Esophagus (tissue), 2 donors: Measurements from ENCODE around the gene COX10. TPM values are rescaled to one million over a fixed set of nuclear protein-coding genes. Genes with fewer than 3 reads are reported as not detected.

Source experiments
- H3K27ac ChIP-seq, 2 donors: one replicate each; pipeline ENCODE4 v1.5.1; 2013; ENCODE audit warnings: low read depth in 2 of 2, mild to moderate bottlenecking in 2 of 2, inconsistent platforms in 1 of 2, low read length in 1 of 2, moderate library complexity in 1 of 2
- H3K27me3 ChIP-seq, 2 donors: one replicate each; pipeline ENCODE4 v1.6.1; 2013; ENCODE audit warnings: low read length in 2 of 2, control low read depth in 1 of 2, mild to moderate bottlenecking in 1 of 2; ENCODE audit not compliant: insufficient read depth in 2 of 2, control insufficient read depth in 1 of 2
- H3K36me3 ChIP-seq, 2 donors: one replicate each; pipeline ENCODE4 v1.6.1; 2013; ENCODE audit warnings: low read length in 1 of 2; ENCODE audit not compliant: control insufficient read depth in 2 of 2, insufficient read depth in 2 of 2
- H3K4me1 ChIP-seq, 2 donors: one replicate each; pipeline ENCODE4 v1.6.1; 2013; ENCODE audit warnings: low read length in 1 of 2; ENCODE audit not compliant: control insufficient read depth in 2 of 2, insufficient read depth in 2 of 2
- H3K4me3 ChIP-seq, 2 donors: one replicate each; pipeline ENCODE4 v1.5.1; 2013; ENCODE audit warnings: low read length in 2 of 2, mild to moderate bottlenecking in 2 of 2, low read depth in 1 of 2, moderate library complexity in 1 of 2
- H3K9me3 ChIP-seq, 2 donors: one replicate each; pipeline ENCODE4 v1.6.1; 2013; ENCODE audit warnings: mild to moderate bottlenecking in 2 of 2, low read depth in 1 of 2, low read length in 1 of 2, moderate library complexity in 1 of 2; ENCODE audit not compliant: control insufficient read depth in 2 of 2, insufficient read depth in 1 of 2
- WGBS, 2 donors: extraction: QIAGEN DNeasy Blood & Tissue Kit; methylation state at CpG; one replicate each; pipeline ENCODE4 v1.1.7; 2013; 5-methylcytosine and 5-hydroxymethylcytosine counted together
- polyA plus RNA-seq, 2 donors: library from polyadenylated mRNA; stranded (reverse); fragments of 200-250 nt; gene quantifications; one replicate each; pipeline ENCODE4 v1.2.3, GENCODE V29; 2013
- donor health status: healthy with polysubstance abuse.
- donor health status: Bipolar disorder and iron deficiency.

The COX10 gene
- polyA plus RNA-seq, 2 donors = 6.8 to 9.7 TPM

GRCh38 chr17:14197586-14197985 lies 128.3 kb downstream of the COX10 start:
- Histone ChIP-seq H3K27ac (no peak overlapping the region), H3K4me1 (no peaks in the 10 kb centered on the region), H3K36me3 (peaks cover 0 to 7% of the 10 kb centered on the region in 2 donors), H3K4me3 (no peak overlapping the region), H3K27me3 (no peaks in the 10 kb centered on the region), H3K9me3 (peaks cover 0 to 2% of the 10 kb centered on the region in 2 donors)
- 55 to 84% methylated on average over 4 of the region's 4 CpGs for WGBS, 2 donors

- Histone ChIP-seq H3K27ac (no peak overlapping the region), H3K27me3 (no peaks in the 10 kb centered on the region), H3K9me3 (peaks cover 0 to 2% of the 10 kb centered on the region in 2 donors), H3K36me3 (peaks cover 0 to 7% of the 10 kb centered on the region in 2 donors), H3K4me3 (no peak overlapping the region), H3K4me1 (no peaks in the 10 kb centered on the region)
- WGBS, 2 donors = 78 to 81% methylated on average over 6 of the region's 6 CpGs
Measured at GRCh38 chr17:14198013-14198412, 128.7 kb downstream of the COX10 start.

- WGBS, 2 donors = 89 to 95% methylated on average over 4 of the region's 4 CpGs
Measured at GRCh38 chr17:14198575-14198974, 129.3 kb downstream of the COX10 start.

GRCh38 chr17:14199601-14200000 lies 130.3 kb downstream of the COX10 start:
- H3K27ac ChIP-seq = no peak overlapping the region
- H3K36me3 ChIP-seq = peaks cover 0 to 7% of the 10 kb centered on the region in 2 donors
- H3K4me1 ChIP-seq = no peaks in the 10 kb centered on the region
- no peaks in the 10 kb centered on the region for H3K27me3 ChIP-seq
- no peak overlapping the region for H3K4me3 ChIP-seq
- WGBS, 2 donors = 94 to 96% methylated on average over 5 of the region's 5 CpGs
- H3K9me3 ChIP-seq = peaks cover 0 to 2% of the 10 kb centered on the region in 2 donors

More at GRCh38 chr17:14198575-14198974, 129.3 kb downstream of the COX10 start:
- Histone ChIP-seq H3K27ac (no peak overlapping the region), H3K27me3 (no peaks in the 10 kb centered on the region), H3K4me1 (no peaks in the 10 kb centered on the region), H3K4me3 (no peak overlapping the region), H3K36me3 (peaks cover 0 to 7% of the 10 kb centered on the region in 2 donors), H3K9me3 (peaks cover 0 to 2% of the 10 kb centered on the region in 2 donors)

DNA sequence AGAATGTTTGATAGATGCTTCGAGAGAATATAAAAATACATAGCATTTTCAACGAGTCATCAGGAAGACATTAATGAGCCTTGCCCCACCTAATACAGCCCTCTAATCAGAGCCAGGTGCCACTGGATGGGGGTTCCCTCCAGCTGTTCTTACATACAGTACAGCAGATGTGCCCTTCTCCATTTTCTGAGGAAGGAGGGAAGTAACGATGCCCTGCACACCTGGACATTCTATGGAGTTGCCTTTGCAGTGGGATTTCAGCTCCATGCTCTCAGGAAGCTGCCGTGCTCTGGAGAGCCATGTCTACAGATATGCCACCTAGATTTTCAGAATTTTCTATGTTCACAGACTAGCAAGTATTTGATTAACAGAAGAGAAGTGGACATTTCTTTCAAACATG lies 131.1 kb downstream of the COX10 start:
- 85 to 89% methylated on average over 4 of the region's 4 CpGs for WGBS, 2 donors
- Histone ChIP-seq H3K4me3 (no peak overlapping the region), H3K4me1 (peaks cover under 1 to 2% of the 10 kb centered on the region in 2 donors), H3K9me3 (peaks cover 0 to 2% of the 10 kb centered on the region in 2 donors), H3K36me3 (peaks cover 0 to 7% of the 10 kb centered on the region in 2 donors), H3K27ac (no peak overlapping the region), H3K27me3 (no peaks in the 10 kb centered on the region)

- Histone ChIP-seq H3K4me1 (peaks cover 2 to 6% of the 10 kb centered on the region in 2 donors), H3K36me3 (peaks cover 0 to 7% of the 10 kb centered on the region in 2 donors), H3K27me3 (no peaks in the 10 kb centered on the region), H3K9me3 (peaks cover 0 to 2% of the 10 kb centered on the region in 2 donors), H3K27ac (peak overlapping the region in 1 of 2 donors; percentile 7), H3K4me3 (no peak overlapping the region)
- 49 to 50% methylated on average over 10 of the region's 10 CpGs for WGBS, 2 donors
Measured at GRCh38 chr17:14201021-14201987, 132.0 kb downstream of the COX10 start.

- Histone ChIP-seq H3K4me1 (peaks cover 2 to 9% of the 10 kb centered on the region in 2 donors), H3K27me3 (no peaks in the 10 kb centered on the region), H3K4me3 (no peak overlapping the region), H3K9me3 (peaks cover 0 to 2% of the 10 kb centered on the region in 2 donors), H3K27ac (no peak overlapping the region), H3K36me3 (peaks cover 0 to 5% of the 10 kb centered on the region in 2 donors)
- 93 to 95% methylated on average over 4 of the region's 4 CpGs for WGBS, 2 donors
Measured at GRCh38 chr17:14201988-14202380, 132.7 kb downstream of the COX10 start.

DNA sequence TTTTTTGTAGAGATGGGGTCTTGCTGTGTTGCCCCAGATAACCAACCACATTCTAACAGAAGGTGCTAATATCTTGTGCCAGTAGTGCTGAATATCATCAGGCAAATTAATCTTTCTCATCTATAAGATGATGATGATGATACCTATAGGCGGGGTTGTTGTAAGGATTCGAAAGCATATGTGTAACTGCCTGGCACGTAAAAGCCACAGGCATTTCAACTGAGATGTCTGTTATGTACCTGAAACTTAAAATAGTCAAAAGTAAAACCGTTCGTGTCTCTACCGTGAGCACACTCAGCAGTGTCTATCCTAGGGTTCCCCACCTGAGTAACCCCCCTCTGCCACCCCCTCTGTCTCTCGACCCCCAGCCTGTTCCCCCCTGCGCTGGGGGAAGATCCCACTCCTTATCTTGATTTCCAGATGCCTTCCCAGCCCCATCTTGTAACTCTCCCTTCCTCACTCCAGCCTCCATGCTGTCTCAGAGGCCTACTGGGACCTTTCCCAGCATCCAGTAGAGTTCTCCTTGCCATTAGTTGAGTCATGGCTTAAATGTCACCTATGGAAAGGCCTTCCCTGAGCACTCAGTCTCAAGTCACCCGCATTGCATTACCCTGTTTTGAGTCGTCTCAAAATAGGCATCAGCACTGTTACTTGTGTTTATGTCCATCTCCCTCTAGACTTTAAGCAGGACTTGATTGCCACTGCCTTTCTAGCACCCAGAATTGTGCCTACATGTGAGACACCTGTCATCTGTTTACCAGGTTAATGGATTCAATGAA lies 133.3 kb downstream of the COX10 start:
- Histone ChIP-seq H3K4me1 (peaks cover 2 to 9% of the 10 kb centered on the region in 2 donors), H3K36me3 (peaks cover 0 to 9% of the 10 kb centered on the region in 2 donors), H3K27ac (no peak overlapping the region), H3K4me3 (no peak overlapping the region), H3K27me3 (no peaks in the 10 kb centered on the region), H3K9me3 (peaks cover 0 to 2% of the 10 kb centered on the region in 2 donors)
- WGBS, 2 donors = 89 to 91% methylated on average over 10 of the region's 10 CpGs

DNA sequence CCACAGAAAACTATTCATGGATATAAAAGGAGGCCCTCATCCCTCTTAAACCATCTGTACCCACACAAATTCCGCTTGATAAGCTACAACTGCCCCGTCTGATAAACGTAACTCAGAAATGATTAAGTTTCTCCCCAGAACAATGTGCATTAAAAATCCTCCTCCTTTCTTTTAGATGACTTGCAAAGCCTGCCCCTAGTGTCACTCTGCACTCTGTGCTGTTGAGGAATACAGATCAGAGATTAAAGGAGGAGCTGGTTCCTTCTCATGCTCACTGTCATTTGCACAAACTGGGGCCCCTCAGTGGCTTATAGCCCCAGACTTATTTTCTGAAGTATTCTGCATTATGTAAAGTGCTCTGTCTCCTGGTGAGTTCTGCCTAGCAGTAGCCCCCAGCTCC lies 134.1 kb downstream of the COX10 start:
- Histone ChIP-seq H3K36me3 (peaks cover 0 to 8% of the 10 kb centered on the region in 2 donors), H3K27ac (no peak overlapping the region), H3K4me1 (peaks cover 2 to 9% of the 10 kb centered on the region in 2 donors), H3K27me3 (no peaks in the 10 kb centered on the region), H3K4me3 (no peak overlapping the region), H3K9me3 (no peaks in the 10 kb centered on the region)
- 92 to 97% methylated on average over 3 of the region's 3 CpGs for WGBS, 2 donors
